GM12875 (cell line): Measurements from ENCODE around the gene BMP8A.

Experiments
- H3K4me3 ChIP-seq: one replicate; pipeline ENCODE4 v1.5.1; 2011; ENCODE audit warnings: low read depth, low read length, control low read depth
- TF ChIP-seq, protein P1 (sequence below): IDR thresholded peaks from 2 replicates; pipeline ENCODE4 v1.5.1; 2011; ENCODE audit warnings: low read depth, mild to moderate bottlenecking, control low read depth, inconsistent platforms, low read length, moderate library complexity, borderline replicate concordance; ENCODE audit not compliant: insufficient read depth

Gene BMP8A

DNA sequence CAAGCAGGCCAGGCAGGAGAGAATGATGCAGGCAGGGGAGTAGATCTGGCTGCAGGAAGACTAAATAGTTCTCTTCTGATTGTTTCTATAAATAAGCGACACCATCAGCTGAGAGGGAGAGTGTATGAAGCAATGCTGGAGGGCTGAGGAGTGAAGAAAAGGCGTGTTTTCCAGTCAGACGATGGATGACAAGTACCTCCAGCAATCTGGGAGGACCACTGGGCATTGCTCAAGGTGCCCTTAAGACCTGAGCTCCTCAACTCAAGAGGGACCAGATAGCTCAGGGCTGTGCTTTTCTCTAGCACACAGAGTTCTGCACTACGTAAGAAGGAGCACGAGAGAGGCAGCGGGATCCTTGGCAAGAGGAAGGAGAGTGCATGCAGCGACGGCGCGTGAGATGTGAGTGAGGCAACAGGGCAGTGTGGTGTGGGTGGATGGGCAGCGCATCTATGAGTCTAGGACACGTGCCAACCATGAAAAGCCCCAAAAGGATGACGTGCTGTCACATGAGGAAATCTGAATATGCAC, 49.1 kb downstream of the BMP8A start:
- no peak overlapping the region for H3K4me3 ChIP-seq
- TF ChIP-seq, protein P1, sequence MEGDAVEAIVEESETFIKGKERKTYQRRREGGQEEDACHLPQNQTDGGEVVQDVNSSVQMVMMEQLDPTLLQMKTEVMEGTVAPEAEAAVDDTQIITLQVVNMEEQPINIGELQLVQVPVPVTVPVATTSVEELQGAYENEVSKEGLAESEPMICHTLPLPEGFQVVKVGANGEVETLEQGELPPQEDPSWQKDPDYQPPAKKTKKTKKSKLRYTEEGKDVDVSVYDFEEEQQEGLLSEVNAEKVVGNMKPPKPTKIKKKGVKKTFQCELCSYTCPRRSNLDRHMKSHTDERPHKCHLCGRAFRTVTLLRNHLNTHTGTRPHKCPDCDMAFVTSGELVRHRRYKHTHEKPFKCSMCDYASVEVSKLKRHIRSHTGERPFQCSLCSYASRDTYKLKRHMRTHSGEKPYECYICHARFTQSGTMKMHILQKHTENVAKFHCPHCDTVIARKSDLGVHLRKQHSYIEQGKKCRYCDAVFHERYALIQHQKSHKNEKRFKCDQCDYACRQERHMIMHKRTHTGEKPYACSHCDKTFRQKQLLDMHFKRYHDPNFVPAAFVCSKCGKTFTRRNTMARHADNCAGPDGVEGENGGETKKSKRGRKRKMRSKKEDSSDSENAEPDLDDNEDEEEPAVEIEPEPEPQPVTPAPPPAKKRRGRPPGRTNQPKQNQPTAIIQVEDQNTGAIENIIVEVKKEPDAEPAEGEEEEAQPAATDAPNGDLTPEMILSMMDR: no peak

DNA sequence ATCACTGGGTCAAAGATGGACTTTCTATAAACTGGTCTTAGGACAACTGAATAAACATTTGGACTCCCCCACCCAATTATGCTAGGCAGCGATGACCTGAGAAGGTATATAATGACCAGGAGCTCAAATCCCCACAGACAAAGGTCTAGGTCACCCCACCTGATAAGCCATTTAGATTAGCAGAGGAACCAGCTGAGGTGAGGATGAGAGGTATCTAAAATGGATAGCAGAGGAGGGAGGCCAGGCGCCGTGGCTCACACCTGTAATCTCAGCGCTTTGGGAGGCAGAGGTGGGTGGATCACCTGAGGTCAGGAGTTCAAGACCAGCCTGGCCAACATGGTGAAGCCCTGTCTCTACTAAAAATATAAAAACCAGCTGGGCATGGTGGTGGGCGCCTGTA, 51.5 kb downstream of the BMP8A start:
- H3K4me3 ChIP-seq: no peak overlapping the region
- TF ChIP-seq, protein P1: no peak

DNA sequence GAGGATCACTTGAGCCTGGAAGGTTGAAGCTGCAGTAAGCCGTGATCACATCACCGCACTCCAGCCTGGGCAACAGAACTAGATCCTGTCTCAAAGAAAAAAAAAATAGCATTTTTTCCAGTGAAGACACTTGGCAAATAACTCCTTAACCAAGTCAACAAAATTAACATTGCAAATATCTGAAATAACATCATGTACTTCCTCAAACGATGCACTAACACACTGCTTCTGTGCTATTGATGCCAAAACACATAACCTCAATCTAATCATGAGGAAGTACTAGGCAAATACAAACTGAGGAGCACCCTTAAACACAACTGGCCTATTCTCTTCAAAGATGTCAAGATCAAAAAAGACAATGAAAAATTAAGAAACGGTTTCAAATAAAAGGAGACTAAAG, 52.9 kb downstream of the BMP8A start:
- H3K4me3 ChIP-seq: no peak overlapping the region
- TF ChIP-seq, protein P1: no peak

DNA sequence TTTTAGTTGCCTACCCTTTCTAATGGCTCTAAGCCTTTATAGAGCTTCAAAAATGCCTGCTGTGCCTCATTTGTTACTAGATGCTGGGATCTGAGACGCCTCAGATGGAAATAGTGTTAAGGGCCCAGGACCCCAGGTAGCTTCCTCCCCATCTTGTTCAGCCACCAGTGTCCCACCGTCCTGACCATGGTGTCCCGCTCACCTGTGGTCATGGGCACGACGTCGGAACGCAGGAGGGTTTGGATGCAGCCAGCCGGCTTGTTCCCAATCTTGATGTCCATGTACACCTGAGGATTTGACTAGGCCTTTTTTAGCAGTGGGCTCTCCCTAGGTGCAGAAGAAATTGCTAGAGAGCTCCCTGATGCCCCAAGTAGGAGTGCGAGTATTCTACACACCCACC, 54.1 kb downstream of the BMP8A start:
- TF ChIP-seq, protein P1: no peak
- no peak overlapping the region for H3K4me3 ChIP-seq

DNA sequence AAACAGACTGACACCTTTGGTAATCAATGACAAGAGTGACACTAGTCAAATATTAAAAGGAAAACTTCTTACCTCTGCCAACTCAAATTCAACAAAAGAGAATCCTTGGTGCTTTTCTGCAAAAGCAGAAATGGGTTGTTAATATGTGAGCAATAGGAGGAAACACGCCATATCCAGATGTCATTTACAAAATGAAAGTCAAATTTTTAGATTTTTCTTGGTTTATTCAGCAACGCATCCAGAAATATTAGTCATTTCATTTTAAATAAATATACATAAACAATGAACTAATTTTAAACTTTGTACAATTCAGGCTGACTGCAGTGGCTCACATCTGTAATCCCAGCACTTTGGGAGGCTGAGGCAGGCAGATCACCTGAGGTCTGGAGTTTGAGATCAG, 62.8 kb downstream of the BMP8A start:
- no peak overlapping the region for H3K4me3 ChIP-seq
- TF ChIP-seq, protein P1: no peak

DNA sequence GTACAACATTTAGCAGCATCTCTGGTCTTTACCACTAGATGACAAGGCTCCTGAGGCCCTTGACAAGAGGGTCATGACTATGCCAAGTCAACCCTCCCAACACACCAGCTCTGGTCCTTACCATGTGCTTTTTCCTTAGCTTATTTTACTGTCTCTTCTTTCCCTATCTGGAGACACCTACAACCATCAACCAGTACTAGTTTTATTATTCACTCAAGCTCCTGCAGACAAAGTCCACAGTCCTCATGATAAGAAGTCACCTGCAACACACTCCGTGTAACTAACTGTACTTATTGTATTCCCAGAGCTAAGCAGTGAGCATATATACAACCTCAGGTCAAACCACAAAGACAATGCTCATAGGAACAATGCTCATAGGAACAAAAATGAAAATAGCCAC, 69.8 kb downstream of the BMP8A start:
- no peak overlapping the region for H3K4me3 ChIP-seq
- TF ChIP-seq, protein P1: no peak

DNA sequence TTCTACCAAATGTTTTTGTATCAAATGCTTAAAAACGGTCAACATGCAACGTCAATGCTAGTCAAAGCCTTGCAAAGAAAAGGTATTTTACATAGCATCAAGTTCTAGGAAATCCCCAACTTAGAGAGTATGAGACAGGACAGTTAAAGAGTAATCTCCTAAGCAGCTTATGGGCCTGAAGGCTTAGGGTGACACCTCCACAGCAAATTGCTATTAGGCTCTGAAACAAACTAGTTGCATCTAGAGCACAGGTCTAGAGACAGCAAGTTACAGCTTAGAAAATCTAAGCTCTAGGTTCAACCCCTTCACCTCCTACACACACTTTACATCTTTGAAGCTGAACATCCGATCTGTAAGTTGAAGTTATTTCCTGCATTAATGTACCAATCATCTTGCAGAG, 71.5 kb downstream of the BMP8A start:
- TF ChIP-seq, protein P1: no peak
- no peak overlapping the region for H3K4me3 ChIP-seq
